Activated T-helper 1 cell treated with anti-CD3 and anti-CD28 coated beads, Interleukin-12 subunit alpha, Interleukin-12 subunit beta, Interleukin-2, Interleukin-4 antibody, amounts not matched to agents 30 ng/mL and 10 ng/mL and 1 ng/mL, durations not matched to agents 14 hours and 24 hours and 36 hours (primary cell): ENCODE results near the gene SPPL2B. TPM values are rescaled to one million over a fixed set of nuclear protein-coding genes. Genes with fewer than 3 reads are reported as not detected.

Source experiments
- DNase-seq: peaks from one replicate; pipeline ENCODE4 v3.0.0; 2021; ENCODE audit warnings: low spot score
- H3K27ac Mint-ChIP-seq: one replicate; pipeline ENCODE4 v1.8.0; 2021; ENCODE audit warnings: mild to moderate bottlenecking, mixed read lengths
- H3K27me3 Mint-ChIP-seq: one replicate; pipeline ENCODE4 v1.8.0; 2022; ENCODE audit warnings: mild to moderate bottlenecking, moderate library complexity, mixed read lengths; ENCODE audit not compliant: insufficient read depth
- H3K36me3 Mint-ChIP-seq: one replicate; pipeline ENCODE4 v1.8.0; 2021; ENCODE audit warnings: low read depth, mixed read lengths
- H3K4me1 Mint-ChIP-seq: one replicate; pipeline ENCODE4 v1.8.0; 2021; ENCODE audit warnings: low read depth, mixed read lengths
- H3K4me3 Mint-ChIP-seq: one replicate; pipeline ENCODE4 v1.8.0; 2021; ENCODE audit warnings: mild to moderate bottlenecking, moderate library complexity, mixed read lengths
- H3K9me3 Mint-ChIP-seq: one replicate; pipeline ENCODE4 v1.8.0; 2021; ENCODE audit warnings: mixed read lengths
- intact Hi-C: fragments of 100-400 bp; cut with micrococcal nuclease; formaldehyde crosslinking; loops from one replicate; pipeline ENCODE4 v1.15.1; 2024
- total RNA-seq: library from RNA; stranded (reverse); gene quantifications from 2 replicates; pipeline ENCODE4 v1.2.3, GENCODE V29; 2022

The SPPL2B gene
- total RNA-seq, 1 donor from 2014 or later: 71.4 TPM

GRCh38 chr19:2362046-2362969 is 33.8 kb downstream of the SPPL2B start:
- intact Hi-C loops: no loop called here
- Mint-ChIP-seq H3K4me3 (no peak overlapping the region), H3K27me3 (peaks cover 10% of the 10 kb centered on the region), H3K4me1 (no peaks in the 10 kb centered on the region), H3K27ac (no peak overlapping the region), H3K9me3 (no peaks in the 10 kb centered on the region), H3K36me3 (no peaks in the 10 kb centered on the region)
- DNase-seq: no peak

- intact Hi-C loops: no loop called here
- no peak overlapping the region for H3K4me3 Mint-ChIP-seq
These were observed 34.5 kb downstream of the SPPL2B start for GRCh38 chr19:2362970-2363300.

GRCh38 chr19:2363419-2363818 is 34.9 kb downstream of the SPPL2B start:
- no peak for DNase-seq
- H3K4me1 Mint-ChIP-seq: no peaks in the 10 kb centered on the region
- no peak overlapping the region for H3K4me3 Mint-ChIP-seq
- H3K27me3 Mint-ChIP-seq: peaks cover 14% of the 10 kb centered on the region
- H3K36me3 Mint-ChIP-seq: no peaks in the 10 kb centered on the region
- H3K27ac Mint-ChIP-seq: no peak overlapping the region
- intact Hi-C loops: no loop called here
- H3K9me3 Mint-ChIP-seq: peaks cover 5% of the 10 kb centered on the region

More at GRCh38 chr19:2362970-2363300, 34.5 kb downstream of the SPPL2B start:
- H3K27ac Mint-ChIP-seq: no peak overlapping the region
- H3K9me3 Mint-ChIP-seq: peaks cover under 1% of the 10 kb centered on the region
- H3K36me3 Mint-ChIP-seq: no peaks in the 10 kb centered on the region
- peaks cover 10% of the 10 kb centered on the region for H3K27me3 Mint-ChIP-seq
- H3K4me1 Mint-ChIP-seq: no peaks in the 10 kb centered on the region
- DNase-seq: no peak

DNA sequence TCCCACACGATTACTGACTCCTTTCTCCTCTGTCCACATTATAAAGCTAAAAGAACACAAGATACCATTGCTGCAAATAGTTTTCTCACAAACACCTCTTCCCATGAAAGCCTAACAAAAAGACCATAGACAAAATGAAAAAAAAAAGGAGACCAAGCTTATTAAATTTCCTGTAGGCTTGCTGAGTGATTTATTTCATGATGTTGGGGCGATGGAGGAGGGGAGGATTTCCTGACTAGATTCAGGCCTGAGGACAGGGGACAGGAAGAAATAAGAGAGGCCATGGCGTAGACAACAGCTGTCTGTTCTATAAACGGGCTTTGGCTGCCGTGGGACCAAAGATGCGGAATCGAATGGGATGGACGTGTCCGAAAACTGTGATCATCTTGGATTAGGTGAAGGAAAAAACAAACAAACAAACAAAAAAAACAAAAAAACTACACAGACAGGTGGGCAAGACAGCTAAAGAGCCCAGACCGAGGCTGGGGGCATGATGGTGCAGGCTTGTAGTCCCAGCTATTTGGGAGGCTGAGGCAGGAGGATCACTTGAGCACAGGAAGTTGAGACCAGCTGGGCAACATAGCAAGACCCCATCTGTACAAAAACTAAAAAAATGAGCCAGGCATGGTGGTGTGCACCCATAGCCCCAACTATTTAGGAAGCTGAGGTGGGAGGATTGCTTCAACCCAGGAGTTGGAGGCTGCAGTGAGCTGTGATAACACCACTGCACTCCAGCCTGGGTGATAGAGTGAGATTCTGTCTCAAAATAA is 36.9 kb downstream of the SPPL2B start:
- intact Hi-C loops: no loop called here
- H3K4me3 Mint-ChIP-seq: no peak overlapping the region
- no peaks in the 10 kb centered on the region for H3K36me3 Mint-ChIP-seq
- H3K27me3 Mint-ChIP-seq: peaks cover 10% of the 10 kb centered on the region
- no peak for DNase-seq
- H3K4me1 Mint-ChIP-seq: no peaks in the 10 kb centered on the region
- H3K27ac Mint-ChIP-seq: no peak overlapping the region
- peaks cover 5% of the 10 kb centered on the region for H3K9me3 Mint-ChIP-seq

- no peak overlapping the region for H3K4me3 Mint-ChIP-seq
- H3K4me1 Mint-ChIP-seq: no peaks in the 10 kb centered on the region
- intact Hi-C loops: no loop called here
- no peak overlapping the region for H3K27ac Mint-ChIP-seq
- H3K9me3 Mint-ChIP-seq: peaks cover 18% of the 10 kb centered on the region
- peaks cover 4% of the 10 kb centered on the region for H3K27me3 Mint-ChIP-seq
- no peak for DNase-seq
- H3K36me3 Mint-ChIP-seq: no peaks in the 10 kb centered on the region
These were observed 43.2 kb downstream of the SPPL2B start for GRCh38 chr19:2371656-2372055.

- H3K9me3 Mint-ChIP-seq: peaks cover 18% of the 10 kb centered on the region
- H3K4me3 Mint-ChIP-seq: no peak overlapping the region
- H3K36me3 Mint-ChIP-seq: no peaks in the 10 kb centered on the region
- H3K27me3 Mint-ChIP-seq: peaks cover 4% of the 10 kb centered on the region
- no peak overlapping the region for H3K27ac Mint-ChIP-seq
- no peak for DNase-seq
- intact Hi-C loops: no loop called here
- H3K4me1 Mint-ChIP-seq: no peaks in the 10 kb centered on the region
These were observed 43.7 kb downstream of the SPPL2B start for GRCh38 chr19:2372076-2372612.

- H3K27ac Mint-ChIP-seq: no peak overlapping the region
These were observed 46.3 kb downstream of the SPPL2B start for GRCh38 chr19:2374808-2375207.

GRCh38 chr19:2375353-2376121 is 47.1 kb downstream of the SPPL2B start:
- H3K4me3 Mint-ChIP-seq: no peak overlapping the region
- no peaks in the 10 kb centered on the region for H3K4me1 Mint-ChIP-seq
- no peaks in the 10 kb centered on the region for H3K27me3 Mint-ChIP-seq
- intact Hi-C loops: no loop called here
- DNase-seq: no peak
- H3K9me3 Mint-ChIP-seq: peaks cover 26% of the 10 kb centered on the region
- peaks cover 6% of the 10 kb centered on the region for H3K36me3 Mint-ChIP-seq
- H3K27ac Mint-ChIP-seq: no peak overlapping the region

More at GRCh38 chr19:2374808-2375207, 46.3 kb downstream of the SPPL2B start:
- Mint-ChIP-seq H3K27me3 (no peaks in the 10 kb centered on the region), H3K4me3 (no peak overlapping the region), H3K9me3 (peaks cover 25% of the 10 kb centered on the region), H3K4me1 (no peaks in the 10 kb centered on the region), H3K36me3 (peaks cover 6% of the 10 kb centered on the region)
- intact Hi-C loops: no loop called here
- DNase-seq: no peak

DNA sequence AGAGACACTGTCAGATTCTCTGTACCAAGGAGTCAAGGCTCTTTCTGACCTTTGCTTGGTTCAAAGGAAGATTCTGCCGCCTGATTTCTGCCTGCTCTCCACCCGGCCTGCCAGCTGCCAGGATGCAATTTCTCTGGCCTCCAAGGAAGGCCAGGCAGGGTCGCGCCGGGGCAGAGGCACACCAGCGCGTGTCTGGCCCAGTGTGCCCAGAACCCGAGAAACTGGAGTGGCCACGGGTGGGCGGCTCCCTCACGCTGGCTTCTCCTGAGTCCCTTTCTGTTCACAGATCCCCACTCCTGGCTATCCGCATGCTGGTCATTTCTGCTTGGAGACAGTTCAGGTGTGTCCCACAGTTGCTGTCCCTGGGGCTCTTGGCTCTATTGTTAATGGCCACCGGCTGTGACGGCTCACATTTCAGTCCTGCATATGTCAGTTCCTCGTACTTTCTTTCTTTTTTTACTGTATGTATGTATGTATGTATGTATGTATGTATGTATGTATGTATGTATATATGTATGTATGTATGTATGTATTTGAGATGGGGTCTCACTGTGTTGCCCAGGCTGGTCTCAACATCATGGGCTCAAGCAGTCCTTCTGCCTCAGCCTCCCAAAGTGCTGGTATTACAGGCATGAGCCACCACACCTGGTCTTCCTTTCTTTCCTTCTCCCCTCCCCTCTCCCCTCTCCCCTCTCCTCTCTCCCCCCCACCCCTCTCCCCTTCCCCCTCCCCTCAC is 48.5 kb downstream of the SPPL2B start:
- no peaks in the 10 kb centered on the region for H3K4me1 Mint-ChIP-seq
- intact Hi-C loops: no loop called here
- H3K4me3 Mint-ChIP-seq: no peak overlapping the region
- peaks cover 30% of the 10 kb centered on the region for H3K9me3 Mint-ChIP-seq
- H3K27ac Mint-ChIP-seq: no peak overlapping the region
- H3K36me3 Mint-ChIP-seq: peaks cover 6% of the 10 kb centered on the region
- no peaks in the 10 kb centered on the region for H3K27me3 Mint-ChIP-seq
- DNase-seq: no peak

DNA sequence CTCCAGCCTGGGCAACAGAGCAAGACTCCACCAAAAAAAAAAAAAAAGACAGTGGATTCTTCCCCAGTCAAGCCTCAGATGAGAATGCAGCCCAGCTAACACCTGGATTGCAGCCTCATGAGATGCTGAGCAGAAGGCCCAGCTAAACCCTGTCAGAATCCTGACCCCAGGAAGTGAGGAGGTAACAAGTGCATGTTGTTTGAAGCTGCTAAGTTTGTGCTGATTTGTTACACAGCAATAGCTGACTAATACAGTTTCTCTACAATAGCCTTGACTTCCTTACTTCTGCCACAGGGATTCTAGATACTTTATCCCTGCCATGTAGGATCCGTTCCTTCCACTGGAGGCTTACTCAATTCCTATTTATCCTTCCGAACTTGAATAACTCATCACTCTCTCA is 52.1 kb downstream of the SPPL2B start:
- intact Hi-C loops: no loop called here
- Mint-ChIP-seq H3K4me3 (no peak overlapping the region), H3K27ac (no peak overlapping the region), H3K36me3 (peaks cover 6% of the 10 kb centered on the region), H3K27me3 (peaks cover 1% of the 10 kb centered on the region), H3K9me3 (peaks cover 25% of the 10 kb centered on the region), H3K4me1 (no peaks in the 10 kb centered on the region)
- no peak for DNase-seq

DNA sequence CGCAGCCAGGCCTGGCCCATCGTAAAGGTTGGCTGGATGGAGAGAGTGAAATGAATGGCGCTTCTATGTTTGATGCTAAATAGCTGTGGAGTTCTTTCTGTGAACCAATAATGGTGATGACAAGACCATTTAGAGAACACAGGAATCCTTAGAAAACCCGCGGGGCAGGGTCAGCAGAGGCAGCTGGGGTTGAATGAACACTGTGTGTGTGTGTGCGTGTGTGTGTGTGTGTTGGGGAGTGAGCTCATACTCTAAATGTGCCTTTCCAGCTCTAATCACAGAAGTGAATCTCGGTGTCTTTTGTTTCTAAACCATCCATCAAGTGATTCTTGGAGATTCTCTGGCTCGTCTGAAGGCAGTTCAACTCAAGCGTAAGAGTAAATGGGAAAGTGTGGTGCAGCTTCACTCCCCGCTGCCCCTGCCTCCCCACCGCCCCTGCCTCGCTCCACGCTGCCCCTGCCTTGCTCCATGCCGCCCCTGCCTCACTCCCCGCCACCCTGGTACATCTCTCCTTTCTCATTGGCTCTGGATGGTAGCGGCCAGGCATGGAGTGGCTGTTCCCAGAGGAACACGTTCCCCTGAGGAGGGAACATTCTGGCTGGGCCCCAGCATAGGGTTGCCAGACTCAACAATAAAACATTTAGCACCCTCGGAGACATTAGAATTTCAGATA is 52.8 kb downstream of the SPPL2B start:
- peaks cover 25% of the 10 kb centered on the region for H3K9me3 Mint-ChIP-seq
- DNase-seq: no peak
- intact Hi-C loops: no loop called here

More for the DNA sequence above, 52.8 kb downstream of the SPPL2B start:
- Mint-ChIP-seq H3K27ac (no peak overlapping the region), H3K4me1 (no peaks in the 10 kb centered on the region), H3K27me3 (peaks cover 1% of the 10 kb centered on the region), H3K4me3 (no peak overlapping the region), H3K36me3 (peaks cover 6% of the 10 kb centered on the region)
